ENCODE results near the gene SCAMP4. TPM values are rescaled to one million over a fixed set of nuclear protein-coding genes. Genes with fewer than 3 reads are reported as not detected.
A peak's percentile ranks its signal among the peaks of the same experiment; 100 is the strongest.

The SCAMP4 gene
- total and polyA plus RNA-seq, 9 of the 15 experiments (the other 6 are each of a cell fraction or from before 2014, with no cell fraction given): 0.81 to 45.9 (median 12.8) TPM

GRCh38 chr19:1953441-1954094, 48.4 kb downstream of the SCAMP4 start (continued):
- no peak for TF ChIP-seq SETDB1 (IDR thresholded peaks at IDR 0.05; ENCODE audit: low read length)
- peak; percentile 41; the same call in 1 of the 2 replicates for TF ChIP-seq POLR2G (IDR thresholded peaks at IDR 0.05; ENCODE audit: low read depth, low read length)
- TF ChIP-seq GTF2A2 (tag; IDR thresholded peaks at IDR 0.05): no peak
- no peak for TF ChIP-seq SMARCA4 (IDR thresholded peaks at IDR 0.05)
- no peak for TF ChIP-seq ZNF408 (CRISPR knock-in tag; IDR thresholded peaks at IDR 0.05; ENCODE audit: low read depth)
- TF ChIP-seq EHMT2 (IDR thresholded peaks at IDR 0.05): no peak
- no peak for TF ChIP-seq GABPB1 (CRISPR knock-in tag; IDR thresholded peaks at IDR 0.05)
- no peak for TF ChIP-seq BCLAF1 (IDR thresholded peaks at IDR 0.05; ENCODE audit: borderline replicate concordance in 1 of 2, control insufficient read depth in 1 of 2, low read depth in 2 of 2, low read length in 1 of 2)
- TF ChIP-seq PHF20 (IDR thresholded peaks at IDR 0.05; ENCODE audit: partially characterized antibody): no peak
- TF ChIP-seq ZFP36 (IDR thresholded peaks at IDR 0.05; ENCODE audit: low read depth, low read length, partially characterized antibody): no peak
- no peak for TF ChIP-seq MAFF (IDR thresholded peaks at IDR 0.05; ENCODE audit: low read length)
- no peak for TF ChIP-seq ZNF76 (CRISPR knock-in tag; IDR thresholded peaks at IDR 0.05; ENCODE audit: borderline replicate concordance)
- no peak for TF ChIP-seq CEBPG (CRISPR knock-in tag; IDR thresholded peaks at IDR 0.05)
- no peak for TF ChIP-seq CEBPG (tag; conservative IDR thresholded peaks at IDR 0.05 in 1 of 2, IDR thresholded peaks at IDR 0.05 in 1 of 2)
- TF ChIP-seq RCOR1 (IDR thresholded peaks at IDR 0.05; ENCODE audit: borderline replicate concordance in 1 of 2, low read depth in 2 of 2, low read length in 2 of 2): no peak
- TF ChIP-seq MAZ (CRISPR knock-in tag; conservative IDR thresholded peaks at IDR 0.05 in 1 of 2, IDR thresholded peaks at IDR 0.05 in 1 of 2): no peak
- TF ChIP-seq RBFOX2 (IDR thresholded peaks at IDR 0.05; ENCODE audit: low read depth, low read length): peak; percentile 24; the same call in 1 of the 2 replicates

All from K562 (cell line).